ENCODE data around the gene LSR.
"Not testable (repeated sequence)": the region's sequence is repeated elsewhere in the genome, so short reads cannot be mapped to it uniquely, and the experiment has no call there.

The LSR gene

DNA sequence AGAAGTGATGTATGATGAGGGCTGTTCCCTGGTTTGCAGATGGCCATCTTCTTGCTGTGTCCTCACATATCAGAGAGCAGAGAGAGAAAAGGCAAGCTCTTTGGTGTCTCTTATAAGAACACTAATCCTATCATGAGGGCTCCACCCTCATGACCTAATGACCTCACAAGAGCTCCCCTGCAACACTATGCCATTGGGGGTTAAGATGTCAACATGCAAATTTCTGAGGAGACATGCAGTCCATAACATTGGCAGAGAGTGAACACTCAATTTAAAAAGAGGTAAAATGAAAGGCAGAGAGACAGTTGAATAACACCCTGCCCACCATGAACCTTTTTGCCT is 31.2 kb upstream of the LSR start:
- DNase-seq (ENCODE audit: low read depth) = no peak

DNA sequence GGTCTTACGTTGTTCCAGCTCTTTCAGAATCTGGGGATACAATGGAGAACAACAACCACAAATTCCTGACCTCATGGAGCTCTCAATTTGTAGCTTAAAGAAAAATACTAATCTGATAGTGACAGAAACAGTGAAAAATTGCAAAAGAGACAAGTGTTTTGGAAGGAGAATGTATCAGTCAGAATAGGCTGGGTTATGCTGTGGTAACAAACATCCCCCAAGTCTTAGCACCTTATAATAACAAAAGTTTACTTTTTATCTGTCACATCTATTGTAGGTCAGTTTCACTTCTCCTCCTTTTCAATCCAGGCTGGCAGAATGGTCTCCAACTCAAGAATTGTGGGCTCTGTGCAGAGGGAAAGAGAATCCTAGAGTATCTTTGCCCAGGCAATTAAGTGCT is 29.8 kb upstream of the LSR start:
- DNase-seq (ENCODE audit: low read depth) = no peak

DNA sequence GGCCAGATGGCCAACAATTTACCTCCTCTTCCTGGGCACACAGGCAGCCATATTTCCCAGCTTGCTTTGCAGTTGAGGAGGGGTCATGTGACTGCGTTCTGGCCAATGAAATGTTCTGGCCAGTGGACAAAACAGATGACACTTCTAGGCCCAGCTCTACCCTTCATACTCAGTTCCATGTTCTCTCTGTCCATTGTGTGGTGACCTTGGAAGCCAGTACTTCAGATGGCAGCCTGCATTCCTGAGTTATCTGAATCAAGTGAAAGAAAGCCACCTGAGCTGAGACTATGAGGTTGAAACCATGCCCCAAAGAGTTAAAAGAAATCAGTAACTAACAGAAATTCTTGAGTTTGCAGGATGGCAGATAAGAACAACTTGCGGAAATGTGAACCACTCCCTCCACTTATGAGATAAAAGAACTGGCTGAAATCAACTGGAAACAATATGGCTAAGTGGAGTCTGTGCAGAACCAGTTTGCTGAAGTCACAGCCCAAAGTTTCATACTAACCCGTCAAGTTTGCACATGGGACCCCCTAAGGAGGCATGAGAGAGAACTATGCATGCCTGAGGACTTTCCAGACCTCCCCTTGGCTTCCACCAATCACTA is 28.4 kb upstream of the LSR start:
- no peak for DNase-seq (ENCODE audit: low read depth)

DNA sequence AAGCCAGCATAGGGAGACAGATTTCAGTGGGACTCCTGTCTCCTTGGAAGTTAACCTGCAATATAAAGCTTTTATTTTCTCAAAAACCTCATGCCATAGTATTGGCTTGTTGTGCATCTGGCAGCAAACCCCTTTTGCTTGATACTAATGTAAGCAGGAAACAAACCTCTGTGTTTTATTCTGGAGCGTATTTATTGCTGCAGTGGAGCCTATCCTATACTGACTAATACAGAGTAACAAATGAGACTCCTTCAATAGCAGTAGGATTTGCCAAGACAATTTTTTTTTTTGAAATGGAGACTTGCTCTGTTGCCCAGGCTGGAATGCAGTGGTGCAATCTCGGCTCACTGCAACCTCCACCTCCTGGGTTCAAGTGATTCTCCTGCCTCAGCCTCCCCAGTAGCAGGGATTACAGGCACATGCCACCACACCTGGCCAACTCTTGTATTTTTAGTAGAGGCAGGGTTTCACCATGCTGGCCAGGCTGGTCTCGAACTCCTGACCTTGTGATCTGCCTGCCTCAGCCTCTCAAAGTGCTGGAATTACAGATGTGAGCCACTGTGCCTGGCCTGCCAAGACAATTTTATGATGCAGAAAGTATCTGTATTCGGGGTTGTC is 27.7 kb upstream of the LSR start:
- not testable (repeated sequence) for DNase-seq (ENCODE audit: low read depth)

DNA sequence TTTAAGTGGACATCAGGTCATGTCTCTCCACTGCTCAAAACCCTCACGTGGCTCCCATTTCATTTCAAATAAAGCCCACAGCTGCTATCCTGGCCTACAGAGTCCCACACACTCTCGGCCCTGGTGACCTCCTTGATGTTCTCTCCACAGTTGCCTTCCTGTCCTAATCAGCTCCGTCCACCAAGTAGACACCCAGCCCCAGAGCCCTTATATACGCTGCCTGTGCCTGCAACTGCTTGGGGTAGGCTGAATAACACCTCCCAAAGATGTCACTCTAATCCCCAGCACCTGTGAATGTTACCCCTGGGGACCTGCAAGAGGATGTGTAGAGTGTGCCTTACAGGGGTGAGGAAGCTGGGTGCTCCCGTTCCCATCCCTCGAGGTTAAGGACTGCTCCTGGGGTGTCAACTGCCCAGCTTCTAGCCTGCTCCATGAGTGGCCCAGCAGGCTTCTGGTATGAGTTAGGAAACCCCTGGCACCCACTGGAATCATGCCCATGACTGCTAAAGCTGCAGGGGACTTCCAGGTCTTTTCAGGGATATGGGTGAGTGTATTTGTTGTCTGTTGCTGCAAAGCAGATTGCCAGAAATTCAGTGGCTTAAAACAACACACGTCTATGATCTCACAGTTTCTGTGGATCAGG is 26.3 kb upstream of the LSR start:
- DNase-seq (ENCODE audit: low read depth) = no peak

DNA sequence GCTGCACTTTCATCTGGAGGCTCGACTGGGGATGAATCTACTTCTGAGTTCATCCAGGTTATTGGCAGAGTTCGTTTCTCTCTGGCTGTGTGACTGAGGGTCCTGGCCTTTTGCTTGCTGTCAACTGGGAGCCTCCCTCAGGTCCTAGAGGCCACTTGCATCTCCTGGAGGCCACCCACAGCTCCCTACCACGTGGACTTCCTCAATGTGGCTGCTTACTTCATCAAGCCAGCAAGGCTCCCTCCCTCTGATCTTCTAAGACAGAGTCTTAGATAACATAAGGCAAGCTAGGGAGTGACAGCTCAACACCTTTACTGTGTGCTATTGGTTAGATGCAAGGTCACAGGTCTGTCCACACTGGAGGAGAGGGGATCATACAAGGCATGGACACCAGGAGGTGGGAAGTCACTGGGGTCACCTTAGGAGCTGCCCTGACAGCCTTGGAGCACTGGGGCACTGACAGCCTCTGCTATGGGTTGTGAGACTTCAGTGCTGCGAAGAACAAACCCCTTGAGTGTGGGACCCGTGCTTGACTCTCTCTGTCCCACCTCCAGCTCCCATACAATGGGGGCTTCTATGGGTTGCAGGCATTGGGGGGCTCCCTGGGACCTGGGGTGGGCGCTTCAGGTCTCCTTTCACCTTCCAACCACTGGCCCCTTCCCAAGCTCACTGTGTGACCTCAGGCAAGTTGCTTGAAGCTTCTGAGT is 25.6 kb upstream of the LSR start:
- no peak for DNase-seq (ENCODE audit: low read depth)

DNA sequence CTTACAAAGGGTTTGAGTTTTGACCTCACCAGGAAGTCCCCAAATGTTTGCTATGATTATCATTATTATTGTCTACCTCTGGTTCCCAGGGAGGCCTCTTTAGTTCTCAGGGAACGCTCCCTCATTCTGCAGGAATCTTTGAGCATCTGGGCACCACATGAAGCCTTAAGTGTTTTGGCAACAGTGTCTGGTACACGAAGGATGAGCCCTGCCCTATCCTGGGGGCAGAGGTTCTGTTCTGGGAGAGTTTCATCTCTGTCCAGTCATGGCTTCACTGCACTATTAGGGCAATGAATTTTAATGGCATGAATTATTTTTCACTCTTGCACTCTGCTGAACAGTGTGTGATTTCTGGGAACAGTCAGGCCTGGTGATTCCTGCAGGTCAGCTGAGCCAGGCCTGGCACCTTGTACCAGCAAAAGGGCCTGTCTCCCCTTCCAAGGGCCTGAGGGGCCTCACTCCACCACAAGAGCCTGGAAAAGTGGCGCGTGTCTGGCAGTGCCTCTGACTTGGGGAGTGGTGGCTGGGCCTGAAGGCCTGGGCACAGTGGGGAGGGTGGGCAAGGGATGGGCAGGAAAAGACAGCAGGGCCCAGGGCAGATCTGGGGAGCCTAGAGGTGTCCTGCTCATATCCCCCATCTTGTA is 24.8 kb upstream of the LSR start:
- no peak for DNase-seq (ENCODE audit: low read depth)

DNA sequence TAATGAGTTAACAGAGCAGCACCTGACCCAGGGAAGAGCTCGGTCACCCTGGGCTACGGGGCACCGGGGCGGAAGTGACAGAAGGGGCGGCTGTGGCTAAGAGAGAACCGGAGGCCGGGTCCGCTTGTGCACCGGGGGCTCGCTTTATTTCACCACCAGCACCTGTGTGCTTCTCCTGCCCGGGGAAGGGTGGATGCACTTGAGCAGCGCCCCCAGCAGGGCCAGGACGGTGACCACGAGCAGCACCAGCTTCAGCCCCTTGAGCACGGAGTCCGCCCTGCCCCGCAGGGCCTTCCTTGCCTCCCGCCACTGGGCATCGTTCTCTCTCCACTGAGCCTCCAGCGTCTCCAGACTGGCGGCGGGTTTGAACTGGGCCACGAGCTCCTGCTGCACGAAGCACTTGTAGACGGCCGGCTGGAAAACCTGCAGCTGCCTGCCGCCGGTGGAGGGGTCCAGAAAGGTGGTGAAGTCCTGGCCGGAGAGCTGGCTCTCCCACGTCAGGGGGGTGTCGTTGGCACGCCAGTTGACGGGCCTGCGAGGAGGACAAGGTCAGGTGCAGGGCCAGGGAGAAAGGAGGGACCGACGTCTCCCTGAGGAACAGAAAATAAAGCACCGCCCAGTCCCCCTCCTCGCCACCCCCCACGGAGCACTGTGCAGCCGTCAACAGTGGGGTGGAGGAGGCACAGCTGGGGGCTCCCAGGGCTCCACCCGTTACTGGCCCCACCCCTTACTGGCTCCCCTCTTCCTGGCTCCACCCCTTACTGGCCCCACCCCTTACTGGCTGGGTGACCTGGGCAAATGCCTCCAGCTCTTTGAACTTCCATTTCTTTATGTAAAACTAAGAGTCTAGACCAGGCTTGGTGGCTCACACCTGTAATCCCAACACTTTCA is 23.9 kb upstream of the LSR start:
- no peak for DNase-seq (ENCODE audit: low read depth)

DNA sequence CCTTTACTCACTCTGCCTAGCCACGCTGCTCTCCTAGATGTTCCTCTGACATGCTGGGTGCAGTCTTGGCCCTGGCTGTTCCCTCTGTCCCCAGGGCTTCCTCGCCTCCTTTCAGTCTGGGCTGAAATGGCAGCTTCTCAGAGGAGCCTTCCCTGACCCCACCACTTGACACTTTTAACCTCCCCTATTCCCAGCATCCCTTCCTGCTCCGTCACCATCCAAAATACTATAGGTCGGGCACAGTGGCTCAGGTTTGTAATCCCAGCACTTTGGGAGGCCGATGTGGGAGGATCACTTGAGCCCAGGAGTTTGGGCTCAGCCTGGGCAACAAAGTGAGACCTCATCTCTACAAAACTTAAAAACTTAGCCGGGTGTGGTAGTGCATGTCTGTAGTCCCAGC is 22.9 kb upstream of the LSR start:
- DNase-seq (ENCODE audit: low read depth) = no peak

DNA sequence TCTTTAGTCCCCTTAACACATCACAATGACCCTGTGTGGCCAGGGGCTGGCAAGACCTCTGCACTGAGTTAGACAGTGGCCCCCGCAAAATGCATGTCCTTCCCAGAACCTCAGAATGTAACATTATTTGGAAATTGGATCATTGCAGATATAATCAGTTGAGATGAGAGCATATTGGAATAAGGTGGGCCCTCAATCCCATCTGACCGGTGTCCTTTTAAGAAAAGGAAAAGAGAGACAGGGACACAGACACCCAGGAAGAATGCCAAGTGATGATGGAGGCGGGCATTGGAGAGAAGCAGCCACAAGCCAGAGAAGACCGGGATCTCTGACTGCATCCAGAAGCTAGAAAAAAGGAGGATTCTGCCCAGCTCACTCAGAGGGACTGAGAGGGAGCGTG is 22.1 kb upstream of the LSR start:
- no peak for DNase-seq (ENCODE audit: low read depth)

DNA sequence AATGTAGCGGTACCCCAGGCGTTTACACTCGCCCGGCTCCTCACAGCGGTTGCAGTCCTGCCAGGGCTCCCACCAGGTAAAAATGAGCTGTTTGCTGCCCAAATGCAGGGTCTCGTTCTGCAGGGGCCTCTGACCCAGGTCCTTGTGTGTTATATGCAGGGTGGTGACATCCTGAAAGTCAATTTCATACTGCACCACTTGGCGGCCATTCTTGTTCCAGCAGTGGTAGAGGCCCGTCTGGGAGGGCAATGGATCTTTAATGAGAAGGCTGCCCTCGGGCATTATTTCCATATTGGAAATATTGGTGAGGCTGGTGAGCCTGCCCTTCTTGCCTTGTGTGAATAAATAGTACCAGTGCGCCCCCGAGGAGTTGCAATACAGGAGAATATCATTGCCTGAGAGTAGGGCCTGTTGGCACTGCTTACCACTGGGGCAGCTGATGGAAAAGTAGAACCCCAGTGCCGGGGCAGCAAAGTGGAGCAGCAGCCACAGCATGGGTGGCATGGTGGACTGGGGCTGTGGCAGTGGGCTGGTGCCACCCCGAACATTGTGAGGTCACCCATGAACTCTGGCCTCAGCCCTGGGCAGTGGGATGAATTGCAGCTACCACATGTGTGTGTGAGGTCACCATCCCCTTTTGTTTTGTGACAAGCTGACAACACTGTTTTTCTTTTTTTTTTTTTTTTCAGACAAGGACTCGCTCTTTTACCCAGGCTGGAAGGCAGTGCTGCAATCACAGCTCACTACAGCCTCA is 20.4 kb upstream of the LSR start, which contains the start of gene FAM187B:
Gene FAM187B, minus strand, starts transcription at position 563 of the 754 bp plus-strand sequence. Its CDS starts 59 bp downstream, at position 504.
- DNase-seq (ENCODE audit: low read depth) = no peak

DNA sequence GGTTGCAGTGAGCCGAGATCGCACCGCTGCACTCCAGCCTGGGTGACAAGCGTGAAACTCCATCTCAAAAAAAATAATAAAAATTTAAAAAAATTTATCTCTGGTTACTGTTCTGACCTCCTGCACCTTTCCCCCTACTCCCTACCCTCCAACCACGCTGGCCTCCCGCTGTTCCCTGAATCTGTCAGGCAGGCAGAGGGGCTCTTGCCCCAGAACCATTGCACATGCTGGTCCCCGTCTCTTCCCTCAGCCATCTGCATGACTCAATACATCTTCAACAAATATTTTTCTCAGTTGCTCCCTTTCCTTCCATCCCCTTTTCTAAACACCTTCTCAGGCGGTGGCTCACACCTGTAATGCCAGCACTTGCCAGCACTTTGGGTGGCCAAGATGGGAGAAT is 19.2 kb upstream of the LSR start:
- DNase-seq (ENCODE audit: low read depth) = no peak

DNA sequence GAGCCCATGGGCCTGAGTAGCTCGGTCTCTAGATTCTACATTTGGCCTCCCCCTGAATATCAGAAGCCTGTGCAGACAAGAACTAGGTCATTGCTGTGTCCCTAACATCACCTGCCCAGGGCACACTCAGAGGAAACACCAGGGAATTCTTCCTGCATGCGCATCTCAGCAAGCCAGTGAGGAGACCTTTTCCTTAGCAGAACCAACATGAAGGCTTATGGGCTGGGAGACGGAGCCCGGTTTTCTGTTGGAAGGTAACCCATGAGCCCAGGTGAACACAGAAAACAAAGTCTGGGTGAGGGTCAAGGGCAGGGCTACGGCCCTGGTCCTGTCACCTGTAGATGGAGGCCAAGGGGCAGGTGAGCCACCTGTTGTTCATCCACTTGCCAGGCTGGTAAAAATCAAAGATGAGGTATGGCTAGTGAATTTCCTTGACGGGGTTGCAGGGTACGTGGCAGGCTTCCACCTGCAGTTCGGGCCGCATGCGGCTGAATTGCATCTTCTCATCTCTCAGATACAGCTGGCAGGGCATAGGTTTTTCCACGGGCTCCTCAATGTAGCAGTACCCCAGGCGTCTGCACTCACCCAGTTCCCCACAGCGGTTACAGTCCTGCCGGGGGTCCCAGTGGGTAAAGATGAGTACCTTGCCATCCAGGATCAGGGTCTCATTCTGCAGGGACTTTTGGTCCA is 16.7 kb upstream of the LSR start:
- no peak for DNase-seq (ENCODE audit: low read depth)

DNA sequence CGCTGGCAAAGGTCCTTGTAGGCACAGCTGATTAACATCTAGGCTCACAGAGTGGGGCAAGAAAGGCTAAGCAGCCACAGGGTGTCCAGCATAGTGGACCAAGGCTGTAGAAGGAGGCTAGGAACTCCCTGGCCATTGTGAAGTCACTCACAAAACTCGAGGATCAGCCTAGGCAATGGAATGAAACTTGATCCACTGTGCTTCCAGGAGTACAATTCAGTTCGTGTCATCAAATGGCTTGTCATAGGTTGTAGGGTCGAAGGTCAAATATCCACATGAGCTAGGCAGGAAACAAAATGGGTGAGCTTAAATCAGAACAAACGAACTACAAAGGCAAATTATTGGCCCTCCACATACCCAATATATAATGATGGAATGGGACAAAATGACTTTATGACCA is 15.9 kb upstream of the LSR start:
- no peak for DNase-seq (ENCODE audit: low read depth)

DNA sequence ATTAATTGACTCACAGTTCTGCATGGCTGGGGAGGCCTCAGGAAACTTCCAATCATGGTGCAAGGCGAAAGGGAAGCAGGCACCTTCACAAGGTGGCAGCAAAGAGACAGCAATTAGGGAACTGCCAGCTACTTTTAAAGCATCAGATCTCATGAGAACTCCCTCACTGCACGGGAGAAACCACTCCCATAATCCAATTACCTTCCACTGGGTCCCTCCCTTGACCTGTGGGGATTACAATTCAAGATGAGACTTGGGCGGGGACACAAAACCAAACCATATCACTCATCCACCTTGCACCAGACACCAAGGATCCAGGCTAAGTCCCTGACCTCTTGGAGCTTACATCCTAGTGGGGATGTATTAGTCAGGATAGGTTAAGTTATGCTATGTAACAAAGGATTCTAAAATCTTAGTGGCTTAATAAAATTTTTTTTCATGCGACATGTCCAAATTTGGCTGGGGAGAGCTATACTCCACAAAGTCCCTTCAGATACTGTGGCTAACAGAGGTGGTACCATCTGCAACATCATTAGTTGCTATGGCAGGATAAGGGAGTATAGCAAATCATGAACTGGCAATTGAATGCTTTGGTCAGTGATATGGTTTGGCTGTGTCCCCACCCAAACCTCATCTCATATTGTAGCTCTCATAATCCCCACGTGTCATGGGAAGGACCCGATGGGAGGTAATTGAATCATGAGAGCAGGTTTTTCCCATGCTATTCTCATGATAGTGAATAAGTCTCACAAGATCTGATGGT is 12.0 kb upstream of the LSR start:
- no peak for DNase-seq (ENCODE audit: low read depth)

DNA sequence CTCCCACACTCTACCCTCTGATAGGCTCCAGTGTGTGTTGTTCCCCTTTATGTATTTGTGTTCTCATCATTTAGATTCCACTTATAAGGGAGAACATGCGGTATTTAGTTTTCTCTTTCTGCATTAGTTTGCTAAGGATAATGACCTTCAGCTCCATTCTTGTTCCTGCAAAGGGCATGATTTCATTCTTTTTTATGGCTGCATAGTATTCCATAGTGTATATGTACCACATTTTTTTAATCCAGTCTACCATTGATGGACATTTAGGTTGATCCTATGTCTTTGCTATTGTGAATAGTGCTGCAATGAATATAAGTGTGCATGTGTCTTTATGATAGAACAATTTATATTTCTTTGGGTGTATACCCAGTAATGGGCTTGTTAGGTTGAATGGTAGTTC is 9.2 kb upstream of the LSR start:
- DNase-seq (ENCODE audit: low read depth) = not testable (repeated sequence)

DNA sequence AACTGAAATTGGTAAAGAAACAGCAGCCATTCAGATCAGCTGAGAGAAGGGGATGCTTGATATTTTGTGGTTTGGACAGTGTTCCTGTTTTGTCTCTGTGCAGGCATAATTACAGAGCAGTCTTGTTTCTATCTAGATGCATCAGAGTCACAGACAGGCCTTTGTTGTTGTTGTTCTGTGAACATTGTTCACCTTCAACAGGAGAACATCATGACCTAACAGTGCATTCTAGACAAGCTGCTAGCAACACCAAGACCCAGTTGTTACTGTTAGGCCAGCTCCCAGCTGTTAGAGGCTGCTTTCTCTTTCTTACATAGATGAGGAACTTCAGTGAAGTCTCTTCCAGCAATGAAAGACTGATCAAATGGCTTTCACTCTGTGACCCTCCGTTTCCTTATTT is 8.5 kb upstream of the LSR start:
- DNase-seq (ENCODE audit: low read depth) = no peak

DNA sequence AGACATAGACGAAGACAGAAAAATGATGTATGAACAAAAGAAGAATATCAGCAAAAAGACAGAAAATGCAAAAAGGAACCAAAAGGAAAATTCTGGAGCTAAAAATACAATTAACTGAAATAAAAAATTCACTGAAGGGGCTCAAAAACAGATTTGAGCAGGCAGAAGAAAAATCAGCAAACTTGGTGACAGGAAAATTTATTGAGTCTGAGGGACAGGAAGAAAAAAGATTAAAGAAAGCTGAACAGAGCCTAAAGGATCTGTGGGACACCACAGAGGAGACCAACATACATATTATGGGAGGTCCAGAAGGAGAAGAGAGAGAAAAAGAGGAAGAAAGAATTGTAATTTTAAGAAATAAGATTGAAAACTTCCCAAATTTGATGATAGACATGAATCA is 7.4 kb upstream of the LSR start:
- DNase-seq (ENCODE audit: low read depth) = no peak

DNA sequence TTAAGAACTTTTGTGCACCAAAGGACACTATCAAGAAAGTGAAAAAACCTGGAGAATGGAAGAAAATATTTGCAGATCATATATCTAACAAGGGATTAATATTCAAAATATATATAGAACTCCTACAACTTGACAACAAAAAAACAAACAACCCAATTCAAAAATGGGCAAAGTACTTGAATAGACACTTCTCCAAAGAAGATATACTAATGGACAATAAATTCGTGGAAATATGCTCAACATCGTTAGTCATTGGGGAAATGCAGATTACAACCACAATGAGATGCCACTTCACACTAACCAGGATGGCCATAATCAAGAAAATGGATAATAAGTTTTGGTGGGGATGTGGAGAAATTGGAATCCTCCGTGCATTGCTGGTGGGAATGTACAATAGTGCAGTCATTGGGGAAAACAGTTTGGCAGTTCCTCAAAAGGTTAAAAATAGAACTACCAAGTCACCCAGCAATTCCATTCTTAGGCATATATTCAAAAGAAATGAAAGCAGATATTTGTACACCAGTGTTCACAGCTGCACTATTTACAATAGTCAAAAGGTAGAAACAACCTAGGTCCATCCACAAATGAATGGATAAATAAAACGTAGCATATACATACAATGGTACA is 2.2 kb upstream of the LSR start:
- DNase-seq (ENCODE audit: low read depth) = no peak
